ACC112 (cell line): ENCODE measurements around the gene KCNK1.

ENCODE experiments used
- H2AFZ ChIP-seq: fragments of 200-600 bp; sonication (generic); one replicate; pipeline ENCODE4 v1.6.0; 2017; ENCODE audit warnings: antibody characterized with exemption, low read length; ENCODE audit not compliant: unreplicated experiment
- H3K27ac ChIP-seq: fragments of 200-600 bp; sonication (generic); 2 replicates; pipeline ENCODE4 v1.5.1; 2014; ENCODE audit warnings: low read depth, mild to moderate bottlenecking, antibody characterized with exemption, low read length, moderate library complexity
- H3K27me3 ChIP-seq: fragments of 200-600 bp; sonication (generic); 2 replicates; pipeline ENCODE4 v1.6.1; 2014; ENCODE audit warnings: mild to moderate bottlenecking, antibody characterized with exemption, low read length, moderate library complexity, mixed read lengths; ENCODE audit not compliant: insufficient read depth
- H3K36me3 ChIP-seq: fragments of 200-600 bp; sonication (generic); 2 replicates; pipeline ENCODE4 v1.6.1; 2016; ENCODE audit warnings: mild to moderate bottlenecking, antibody characterized with exemption, low read length, moderate library complexity, mixed read lengths; ENCODE audit not compliant: insufficient read depth
- H3K4me1 ChIP-seq: fragments of 200-600 bp; sonication (generic); one replicate; pipeline ENCODE4 v1.6.1; 2016; ENCODE audit warnings: low read length, mixed read lengths; ENCODE audit not compliant: insufficient read depth, unreplicated experiment, control insufficient read depth
- H3K4me3 ChIP-seq: fragments of 200-600 bp; sonication (generic); 2 replicates; pipeline ENCODE4 v1.5.1; 2014; ENCODE audit warnings: mild to moderate bottlenecking, low read depth, low read length
- H3K79me2 ChIP-seq: fragments of 200-600 bp; sonication (generic); one replicate; pipeline ENCODE4 v1.6.0; 2016; ENCODE audit warnings: low read length; ENCODE audit not compliant: control insufficient read depth, unreplicated experiment, insufficient read depth

The KCNK1 gene

DNA sequence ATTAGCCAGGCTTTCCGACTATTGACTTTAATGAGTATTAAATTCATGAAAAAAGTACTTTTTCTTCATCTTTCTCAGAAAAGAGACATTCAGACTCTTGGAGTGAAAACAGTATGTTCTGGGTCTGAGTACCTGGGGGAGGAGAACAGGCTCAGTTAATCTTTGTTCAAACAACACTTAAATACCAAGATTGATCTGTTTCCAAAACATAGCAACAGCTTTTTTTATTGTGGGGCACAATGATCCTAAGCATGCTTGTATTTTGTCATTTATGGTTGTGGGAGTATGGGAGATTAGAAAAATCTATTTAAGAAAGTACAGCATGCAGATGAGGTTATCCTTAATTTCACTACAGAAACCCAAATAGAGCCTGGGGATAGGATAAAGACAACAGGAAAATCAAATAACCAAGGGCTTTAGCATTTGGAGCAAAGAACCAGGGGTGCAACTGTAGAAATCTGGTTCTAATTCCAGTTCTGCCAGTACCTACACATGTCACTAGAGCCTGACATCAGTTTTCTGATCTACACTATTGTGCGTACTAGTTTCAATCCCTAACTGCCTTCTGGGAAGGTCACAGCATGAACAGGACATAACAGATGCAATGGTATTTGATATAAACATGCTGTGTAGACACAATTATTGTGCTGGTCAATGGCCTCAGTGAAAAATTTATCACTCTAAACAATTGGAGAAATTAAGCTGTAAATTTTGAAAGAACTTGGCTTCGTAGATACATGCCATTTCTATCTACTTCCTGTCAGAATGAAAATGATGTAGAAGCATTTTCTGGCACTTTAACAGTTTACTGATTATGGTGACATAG, 91.2 kb downstream of the KCNK1 start:
- Histone ChIP-seq H2AFZ (no peak overlapping the region), H3K79me2 (no peaks in the 10 kb centered on the region), H3K4me1 (no peaks in the 10 kb centered on the region), H3K4me3 (no peak overlapping the region), H3K27ac (no peak overlapping the region), H3K27me3 (peaks cover 5% of the 10 kb centered on the region; the same call in 1 of the 2 replicates), H3K36me3 (no peaks in the 10 kb centered on the region)

DNA sequence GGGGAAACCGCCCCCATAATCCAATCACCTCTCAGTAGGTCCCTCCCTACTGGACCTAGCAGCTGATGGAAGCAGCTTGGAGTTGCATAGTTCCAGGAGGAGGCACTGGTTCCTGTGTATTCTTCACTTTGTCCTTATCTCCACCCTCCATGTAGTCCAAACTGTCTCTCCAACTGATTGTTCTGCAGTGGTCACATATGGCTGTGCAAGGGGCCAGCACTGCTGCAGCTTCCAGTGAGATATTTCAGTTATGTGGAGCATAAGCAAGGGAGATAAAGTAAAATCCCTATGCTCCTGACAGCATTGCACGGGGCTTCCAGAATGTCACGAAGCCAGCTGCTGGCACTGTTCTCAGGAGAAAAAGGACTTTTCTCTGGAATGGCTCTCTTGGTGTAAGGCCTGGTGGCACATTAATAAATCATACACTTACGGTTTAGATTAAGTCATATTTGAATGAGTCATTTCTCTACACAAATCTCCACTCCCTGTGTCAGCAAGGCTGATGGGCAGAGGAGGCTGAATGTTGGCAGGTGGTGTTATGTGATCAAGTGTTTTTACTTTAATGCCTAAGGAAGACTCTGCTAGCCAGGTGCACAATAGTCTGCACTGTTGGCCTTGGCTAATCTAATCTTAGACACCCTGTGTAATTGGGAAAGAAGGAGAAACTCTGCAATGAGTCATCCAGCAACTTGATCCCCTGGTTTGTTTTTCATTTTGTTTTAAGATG, 93.4 kb downstream of the KCNK1 start:
- Histone ChIP-seq H2AFZ (no peak overlapping the region), H3K27me3 (peaks cover 5% of the 10 kb centered on the region; the same call in 1 of the 2 replicates), H3K36me3 (no peaks in the 10 kb centered on the region), H3K27ac (no peak overlapping the region), H3K79me2 (no peaks in the 10 kb centered on the region), H3K4me3 (no peak overlapping the region), H3K4me1 (no peaks in the 10 kb centered on the region)

DNA sequence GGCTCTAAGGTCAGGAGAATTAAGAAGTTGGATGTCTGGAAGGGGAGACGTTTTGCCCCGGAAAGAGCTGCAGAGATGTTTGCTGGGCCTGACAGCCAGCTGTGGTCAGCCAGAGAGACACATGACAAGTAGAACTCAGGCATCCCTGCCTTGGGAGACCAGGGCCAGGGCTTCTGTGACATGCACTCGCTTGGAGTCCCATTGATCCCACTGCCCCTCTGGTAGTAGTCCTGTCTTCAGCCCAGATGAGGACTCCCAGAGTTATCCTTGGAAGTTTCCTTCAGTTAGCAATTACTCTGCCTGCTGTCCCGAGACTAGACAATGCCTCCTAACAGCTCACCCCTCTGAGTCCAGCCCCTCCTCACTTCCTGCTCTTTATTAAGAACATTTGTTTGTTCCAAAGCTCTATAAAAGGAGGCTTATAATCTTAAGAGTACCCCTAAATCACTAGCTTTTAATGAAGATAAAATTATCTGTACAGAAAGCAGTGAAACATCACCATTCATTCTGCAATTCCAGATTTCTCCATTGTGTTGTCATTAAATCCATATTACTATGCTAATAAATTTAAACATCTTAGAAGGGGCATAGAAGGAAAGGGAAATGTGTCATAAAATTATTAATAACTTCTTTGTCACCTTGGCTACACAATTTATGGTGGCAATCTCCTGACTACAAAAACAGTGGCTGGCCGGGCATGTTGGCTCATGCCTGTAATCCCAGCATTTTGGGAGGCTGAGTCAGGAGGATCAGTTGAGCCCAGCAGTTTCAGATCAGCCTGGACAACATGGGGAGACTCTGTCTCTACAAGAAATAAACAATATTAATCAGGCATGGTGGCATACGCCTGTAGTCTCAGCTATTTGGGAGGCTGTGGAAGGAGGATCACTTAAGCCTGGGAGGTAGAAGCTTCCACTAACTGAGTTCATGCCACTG, 94.2 kb downstream of the KCNK1 start:
- no peak overlapping the region for H2AFZ ChIP-seq

DNA sequence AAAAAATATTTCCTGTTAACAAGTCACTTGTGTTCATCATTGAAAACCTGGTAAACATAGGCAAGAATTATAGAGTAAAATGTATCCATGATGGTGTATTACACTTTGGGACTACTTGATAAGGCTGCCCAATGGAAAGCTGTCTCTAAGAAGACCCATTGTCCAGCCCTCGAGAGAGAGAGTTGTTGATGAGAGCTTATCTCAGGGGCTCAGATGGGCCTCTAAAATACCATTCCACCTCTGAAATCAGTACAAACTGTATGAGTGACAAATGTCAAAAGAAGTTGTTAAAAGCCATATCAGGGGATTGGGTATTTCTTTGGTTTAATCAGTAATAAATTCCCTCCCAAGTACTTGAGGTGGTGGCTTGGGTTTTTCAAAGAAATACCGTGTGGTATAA, 96.1 kb downstream of the KCNK1 start:
- Histone ChIP-seq H3K4me3 (no peak overlapping the region), H3K79me2 (no peaks in the 10 kb centered on the region), H3K27ac (no peak overlapping the region), H3K36me3 (no peaks in the 10 kb centered on the region), H3K27me3 (no peaks in the 10 kb centered on the region), H2AFZ (no peak overlapping the region), H3K4me1 (no peaks in the 10 kb centered on the region)

More for the DNA sequence above, 94.2 kb downstream of the KCNK1 start:
- Histone ChIP-seq H3K79me2 (no peaks in the 10 kb centered on the region), H3K27me3 (peaks cover 5% of the 10 kb centered on the region; the same call in 1 of the 2 replicates), H3K27ac (no peak overlapping the region), H3K4me1 (no peaks in the 10 kb centered on the region), H3K36me3 (no peaks in the 10 kb centered on the region), H3K4me3 (no peak overlapping the region)

DNA sequence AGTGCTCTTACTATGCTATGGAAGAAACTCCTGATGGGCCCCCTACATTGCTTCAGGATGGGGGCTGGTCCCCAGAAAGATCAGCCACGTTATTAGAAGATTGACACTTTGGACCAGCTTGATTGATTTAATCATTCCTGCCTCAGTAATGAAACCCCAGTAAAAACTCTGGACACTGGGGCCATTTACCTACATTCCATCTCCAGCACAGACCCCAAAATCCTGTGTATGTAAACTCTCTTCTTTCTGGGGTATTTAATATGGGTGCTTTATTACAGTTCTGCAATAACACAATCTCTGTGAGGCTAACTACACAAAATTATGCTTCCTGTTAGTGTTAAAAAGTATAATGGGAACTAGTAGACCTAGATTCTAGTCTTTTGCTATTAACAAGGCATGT, 96.6 kb downstream of the KCNK1 start:
- Histone ChIP-seq H3K79me2 (no peaks in the 10 kb centered on the region), H3K4me1 (no peaks in the 10 kb centered on the region), H3K4me3 (no peak overlapping the region), H3K27ac (no peak overlapping the region), H3K27me3 (no peaks in the 10 kb centered on the region), H2AFZ (no peak overlapping the region), H3K36me3 (no peaks in the 10 kb centered on the region)

DNA sequence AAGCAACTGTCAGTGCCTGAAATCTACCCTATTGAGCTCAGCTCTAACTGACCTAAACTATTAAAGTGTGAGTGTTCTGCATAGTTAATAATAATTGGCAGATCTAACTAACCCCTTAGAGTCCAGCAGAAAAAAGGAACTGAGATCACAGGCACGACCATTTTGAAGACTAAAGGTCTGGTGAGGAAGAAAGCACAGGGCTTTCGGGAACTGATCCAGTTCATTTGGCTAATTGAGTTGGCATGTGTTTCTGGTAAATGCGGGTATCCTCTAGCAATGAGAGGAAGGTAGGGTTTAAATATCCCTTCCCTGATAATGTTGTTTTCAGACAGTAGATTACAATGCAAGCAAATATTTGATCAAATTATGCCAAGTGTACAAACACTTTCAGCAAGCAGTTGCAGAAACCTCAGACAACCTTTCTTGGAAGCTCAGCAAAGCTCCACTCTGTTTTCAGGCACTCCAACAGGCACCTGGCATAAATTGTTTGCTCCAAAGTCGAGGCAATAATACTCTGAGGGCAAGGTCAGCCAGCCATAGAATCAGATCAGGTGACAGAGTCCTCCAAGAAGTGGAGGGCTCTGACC, 100.8 kb downstream of the KCNK1 start:
- H3K4me3 ChIP-seq = no peak overlapping the region
- H3K4me1 ChIP-seq = no peaks in the 10 kb centered on the region
- H2AFZ ChIP-seq = no peak overlapping the region
- H3K36me3 ChIP-seq = no peaks in the 10 kb centered on the region
- no peaks in the 10 kb centered on the region for H3K79me2 ChIP-seq
- no peak overlapping the region for H3K27ac ChIP-seq
- H3K27me3 ChIP-seq = no peaks in the 10 kb centered on the region

DNA sequence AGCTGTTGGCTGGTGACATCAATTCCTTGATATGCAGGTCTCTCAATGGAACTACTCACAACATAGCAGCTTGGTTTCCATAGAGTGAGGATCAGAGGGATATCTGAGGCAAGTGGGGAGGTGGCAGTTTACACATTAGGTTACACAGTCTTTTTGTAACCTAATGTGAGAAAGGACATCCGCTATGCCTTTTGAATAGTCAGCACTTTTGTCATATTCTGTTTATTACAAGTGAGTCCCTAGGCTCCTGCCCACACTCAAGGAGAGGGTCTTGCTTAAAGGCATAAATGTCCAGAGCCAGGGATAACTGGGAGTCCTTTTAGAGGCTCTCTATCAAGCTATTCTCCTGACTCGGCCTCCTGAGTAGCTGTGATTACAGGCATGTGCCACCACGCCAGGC, 104.2 kb downstream of the KCNK1 start:
- no peaks in the 10 kb centered on the region for H3K4me1 ChIP-seq
- no peaks in the 10 kb centered on the region for H3K27me3 ChIP-seq
- H3K36me3 ChIP-seq = no peaks in the 10 kb centered on the region
- no peaks in the 10 kb centered on the region for H3K79me2 ChIP-seq
- H2AFZ ChIP-seq = no peak overlapping the region
- H3K27ac ChIP-seq = no peak overlapping the region
- H3K4me3 ChIP-seq = no peak overlapping the region

DNA sequence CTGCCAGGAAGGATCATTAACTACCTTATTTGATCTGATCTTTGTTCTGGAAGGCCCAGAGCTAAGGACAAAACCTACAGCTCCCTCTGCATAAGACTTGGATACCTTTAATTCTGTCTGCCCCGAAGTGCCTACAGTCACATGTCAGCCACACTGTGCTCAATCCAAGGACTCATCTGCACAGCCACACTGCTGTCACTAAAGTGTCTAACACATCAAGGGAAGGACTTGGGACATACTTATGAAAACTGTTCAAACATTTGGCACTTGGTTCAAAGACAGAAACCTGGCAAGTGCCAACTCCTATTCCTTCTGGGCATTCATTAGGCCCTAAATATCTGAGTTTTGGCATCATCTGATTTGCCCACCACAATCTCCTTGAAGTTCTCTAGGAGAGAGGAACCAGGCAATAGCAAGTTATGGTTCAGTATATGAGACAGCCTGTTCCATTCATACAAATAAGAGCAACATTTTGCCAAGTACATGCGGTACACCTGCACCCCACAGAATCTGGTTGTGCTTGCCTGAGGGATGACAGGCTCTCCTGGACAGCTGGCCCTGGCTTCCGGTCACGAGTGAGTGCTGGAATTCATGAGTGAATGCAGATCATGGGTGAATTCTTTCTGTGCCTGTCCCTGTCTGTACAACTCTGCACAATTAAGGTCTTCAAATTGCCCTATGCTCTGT, 105.9 kb downstream of the KCNK1 start:
- no peaks in the 10 kb centered on the region for H3K27me3 ChIP-seq

DNA sequence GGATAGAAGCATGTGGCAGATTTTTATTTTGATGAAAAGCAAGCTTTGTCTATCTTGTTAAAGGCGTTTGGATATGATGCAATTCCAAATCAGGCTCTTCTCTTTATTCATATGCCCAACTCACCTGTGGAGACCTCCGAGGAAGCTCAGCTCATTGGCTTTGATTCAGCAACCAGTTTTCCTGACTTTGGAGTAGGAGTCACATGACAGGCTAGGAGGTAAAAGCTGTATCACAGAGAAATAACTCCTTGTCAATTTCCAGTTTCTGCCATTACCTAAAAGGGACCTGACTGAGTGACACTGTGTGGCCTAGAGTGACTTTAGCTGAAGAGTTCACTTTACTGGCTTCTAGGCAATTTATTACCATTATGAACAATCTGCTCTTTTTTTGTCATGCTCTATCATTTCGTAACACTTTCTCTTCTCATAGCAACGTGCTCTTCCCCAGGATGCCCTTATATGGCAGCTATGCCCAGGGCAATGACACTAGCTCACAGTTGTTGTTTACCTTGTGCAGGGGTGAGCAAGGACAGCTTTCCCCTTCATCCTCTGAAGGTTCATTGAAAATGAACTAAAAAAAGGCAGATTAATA, 107.2 kb downstream of the KCNK1 start:
- no peaks in the 10 kb centered on the region for H3K27me3 ChIP-seq
- no peaks in the 10 kb centered on the region for H3K36me3 ChIP-seq
- no peak overlapping the region for H3K27ac ChIP-seq
- H3K4me3 ChIP-seq = no peak overlapping the region
- H3K79me2 ChIP-seq = no peaks in the 10 kb centered on the region
- no peaks in the 10 kb centered on the region for H3K4me1 ChIP-seq
- no peak overlapping the region for H2AFZ ChIP-seq

More for the DNA sequence above, 105.9 kb downstream of the KCNK1 start:
- H3K4me1 ChIP-seq = no peaks in the 10 kb centered on the region
- no peak overlapping the region for H2AFZ ChIP-seq
- H3K79me2 ChIP-seq = no peaks in the 10 kb centered on the region
- H3K36me3 ChIP-seq = no peaks in the 10 kb centered on the region
- H3K4me3 ChIP-seq = no peak overlapping the region
- H3K27ac ChIP-seq = no peak overlapping the region
